GM12891 (cell line): ENCODE data around the gene ALPK3.

Source experiments
- POLR2A ChIP-seq: IDR thresholded peaks from 2 replicates; pipeline ENCODE4 v1.6.1; 2011; ENCODE audit warnings: low read depth, low read length, control low read depth
- POLR2AphosphoS5 ChIP-seq: IDR thresholded peaks from 2 replicates; pipeline ENCODE4 v1.6.1; 2011; ENCODE audit warnings: low read depth, low read length, control low read depth

DNA sequence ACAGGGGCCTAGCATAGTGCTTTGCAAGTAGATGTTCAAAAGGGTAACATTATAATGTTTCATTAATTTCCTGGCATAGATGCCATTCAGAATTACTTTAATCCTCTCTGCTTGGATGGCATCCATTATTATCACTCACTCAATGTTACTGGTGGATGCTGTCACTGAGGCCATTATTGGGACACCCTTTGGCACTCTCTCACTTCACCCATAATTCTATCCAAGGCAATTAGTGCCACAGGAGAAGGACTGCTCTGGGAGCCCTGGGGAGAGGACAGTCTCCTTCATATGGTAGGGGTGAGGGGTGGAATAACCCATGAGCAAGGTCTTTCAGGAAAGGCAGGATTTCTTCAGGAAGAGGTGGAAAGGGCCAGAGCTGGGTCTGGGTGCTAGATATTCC is 38.6 kb downstream of the ALPK3 start:
- TF ChIP-seq POLR2A = no peak
- no peak for TF ChIP-seq POLR2AphosphoS5
